CD14-positive monocyte (primary cell): ENCODE measurements around the gene PDZD7. TPM values are rescaled to one million over a fixed set of nuclear protein-coding genes. Genes with fewer than 3 reads are reported as not detected.

ENCODE experiments used
- DNase-seq, 3 donors: peaks; one replicate each; pipeline ENCODE4 v3.0.0-alpha.2; 2011 to 2022
- H2AFZ ChIP-seq: 2 replicates; pipeline ENCODE4 v1.6.0; 2012; ENCODE audit warnings: mild to moderate bottlenecking, low read depth, low read length, inconsistent platforms; ENCODE audit not compliant: insufficient read depth, poor library complexity, severe bottlenecking
- H3K27ac ChIP-seq, 2 donors: 1 replicate in 1 of 2; 2 replicates in 1 of 2; pipeline ENCODE4 v1.5.1; 2012 to 2013; ENCODE audit warnings: low read length in 2 of 2, control low read depth in 1 of 2, inconsistent platforms in 1 of 2, low read depth in 1 of 2, mild to moderate bottlenecking in 1 of 2
- H3K27me3 ChIP-seq, 2 donors: one replicate each; pipeline versions ENCODE4 v1.6.0 to v1.6.1; 2011 to 2013; ENCODE audit warnings: low read length in 2 of 2; ENCODE audit not compliant: control insufficient read depth in 2 of 2, insufficient read depth in 2 of 2
- H3K36me3 ChIP-seq, 2 donors: replicated peaks in 1 of 2; 1 replicate in 1 of 2; 2 replicates in 1 of 2; pipeline versions ENCODE4 v1.5.1 to v1.6.1; 2012 to 2013; ENCODE audit warnings: low read length in 2 of 2, control low read depth in 1 of 2, inconsistent platforms in 1 of 2, mild to moderate bottlenecking in 1 of 2; ENCODE audit not compliant: insufficient read depth in 2 of 2, control insufficient read depth in 1 of 2
- H3K4me1 ChIP-seq, 2 donors: 1 replicate in 1 of 2; 2 replicates in 1 of 2; pipeline versions ENCODE4 v1.5.1 to v1.6.1; 2012 to 2013; ENCODE audit warnings: low read length in 2 of 2, control low read depth in 1 of 2, inconsistent platforms in 1 of 2, mild to moderate bottlenecking in 1 of 2, moderate library complexity in 1 of 2; ENCODE audit not compliant: insufficient read depth in 2 of 2, control insufficient read depth in 1 of 2
- H3K4me2 ChIP-seq: replicated peaks from 2 replicates; pipeline ENCODE3; 2012; ENCODE audit warnings: low read length, moderate library complexity, mild to moderate bottlenecking; ENCODE audit not compliant: poor library complexity, severe bottlenecking; ENCODE audit errors: extremely low read depth
- H3K4me3 ChIP-seq, 3 experiments: fragments of 200-600 bp in 1 of 3; sonication (generic) in 1 of 3; replicated peaks in 1 of 3; 1 replicate in 2 of 3; 2 replicates in 1 of 3; pipeline ENCODE4 v1.5.1; 2011 to 2013; ENCODE audit warnings: low read length in 3 of 3, mild to moderate bottlenecking in 3 of 3, control low read depth in 2 of 3, low read depth in 2 of 3, inconsistent platforms in 1 of 3, moderate library complexity in 1 of 3
- H3K79me2 ChIP-seq: 2 replicates; pipeline ENCODE4 v1.6.0; 2012; ENCODE audit warnings: mild to moderate bottlenecking, control low read depth, inconsistent platforms, low read length, moderate library complexity; ENCODE audit not compliant: insufficient read depth
- H3K9ac ChIP-seq: 2 replicates; pipeline ENCODE4 v1.6.0; 2017; ENCODE audit warnings: low read length, mild to moderate bottlenecking; ENCODE audit not compliant: insufficient read depth, poor library complexity, severe bottlenecking
- H3K9me3 ChIP-seq, 2 donors: replicated peaks in 1 of 2; 1 replicate in 1 of 2; 2 replicates in 1 of 2; pipeline versions ENCODE4 v1.5.1 to v1.6.1; 2012 to 2013; ENCODE audit warnings: low read length in 2 of 2, control low read depth in 1 of 2; ENCODE audit not compliant: control insufficient read depth in 1 of 2, insufficient read depth in 1 of 2
- H4K20me1 ChIP-seq: 2 replicates; pipeline ENCODE4 v1.6.0; 2012; ENCODE audit warnings: mild to moderate bottlenecking, low read length, control low read depth, moderate library complexity; ENCODE audit not compliant: insufficient read depth
- H3K27ac Mint-ChIP-seq, 7 donors: one replicate each; pipeline ENCODE4 v1.8.0; 2020; ENCODE audit warnings: mild to moderate bottlenecking in 7 of 7, mixed read lengths in 7 of 7, moderate library complexity in 6 of 7, inconsistent platforms in 2 of 7
- H3K27me3 Mint-ChIP-seq, 3 donors: one replicate each; pipeline ENCODE4 v1.8.0; 2021 to 2022; ENCODE audit warnings: low read depth in 3 of 3, mild to moderate bottlenecking in 3 of 3, mixed read lengths in 3 of 3, moderate library complexity in 3 of 3, inconsistent platforms in 1 of 3
- H3K36me3 Mint-ChIP-seq, 2 donors: one replicate each; pipeline ENCODE4 v1.8.0; 2020; ENCODE audit warnings: mixed read lengths in 2 of 2, inconsistent platforms in 1 of 2, mild to moderate bottlenecking in 1 of 2
- H3K4me1 Mint-ChIP-seq: one replicate; pipeline ENCODE4 v1.8.0; 2020; ENCODE audit warnings: mild to moderate bottlenecking, mixed read lengths
- H3K4me3 Mint-ChIP-seq, 2 donors: one replicate each; pipeline ENCODE4 v1.8.0; 2020; ENCODE audit warnings: mild to moderate bottlenecking in 2 of 2, mixed read lengths in 2 of 2, moderate library complexity in 1 of 2
- H3K9me3 Mint-ChIP-seq, 7 donors: one replicate each; pipeline ENCODE4 v1.8.0; 2020 to 2022; ENCODE audit warnings: mixed read lengths in 7 of 7, mild to moderate bottlenecking in 6 of 7, moderate library complexity in 6 of 7, inconsistent platforms in 2 of 7
- CTCF ChIP-seq: fragments of 200-600 bp; IDR thresholded peaks from one replicate; pipeline ENCODE4 v1.8.0; 2022; ENCODE audit warnings: antibody characterized with exemption, mild to moderate bottlenecking
- whole genome bisulfite sequencing: methylation state at CpG from one replicate; pipeline ENCODE4 v1.1.5; 2013; ENCODE audit warnings: missing lambda C conversion rate; ENCODE audit not compliant: insufficient coverage; 5-methylcytosine and 5-hydroxymethylcytosine counted together
- intact Hi-C, 2 donors: fragments of 100-400 bp; cut with micrococcal nuclease; formaldehyde crosslinking; loops; one replicate each; pipeline versions ENCODE4 v1.15.0 to v1.15.1; 2023
- polyA plus RNA-seq, 3 donors: library from polyadenylated mRNA; depleted of rRNA in 1 of 3; unstranded in 2 of 3; stranded (reverse) in 1 of 3; fragments of 300-500 nt in 2 of 3; fragments of >200 nt in 1 of 3; fragmentation: Illumina TruSeq in 2 of 3; gene quantifications; 1 replicate in 2 of 3; 2 replicates in 1 of 3; pipeline ENCODE4 v1.2.3, GENCODE V29; 2012 to 2021

PDZD7 gene
- polyA plus RNA-seq, 3 donors: 0.73 TPM; not detected in 2

- peaks cover 0 to 3% (median 0%) of the 10 kb centered on the region in 7 donors for H3K9me3 Mint-ChIP-seq
- no peaks in the 10 kb centered on the region for H3K9me3 ChIP-seq
- peaks cover 11 to 13% of the 10 kb centered on the region in 2 donors for H3K4me1 ChIP-seq
- no peak for TF ChIP-seq CTCF
- peaks cover 16 to 26% (median 22%) of the 10 kb centered on the region in 3 donors for H3K27me3 Mint-ChIP-seq
- no peaks in the 10 kb centered on the region for H3K79me2 ChIP-seq
- peak overlapping the region in 1 of 2 donors; percentile 20 for H3K4me3 Mint-ChIP-seq
- peak overlapping the region in 1 of 7 donors; percentile 7 for H3K27ac Mint-ChIP-seq
- no peak overlapping the region for H3K4me3 ChIP-seq
- H3K4me2 ChIP-seq: no peak overlapping the region
- no peaks in the 10 kb centered on the region for H4K20me1 ChIP-seq
- H3K36me3 Mint-ChIP-seq: peaks cover 0 to 3% of the 10 kb centered on the region in 2 donors
- peaks cover 7 to 13% of the 10 kb centered on the region in 2 donors for H3K27me3 ChIP-seq
- no peak overlapping the region for H3K9ac ChIP-seq
- WGBS: 100% methylated on average over 4 of the region's 6 CpGs
- no peaks in the 10 kb centered on the region for H3K36me3 ChIP-seq
- H3K27ac ChIP-seq: no peak overlapping the region
- no peak overlapping the region for H2AFZ ChIP-seq
- no peak for DNase-seq
- peaks cover 13% of the 10 kb centered on the region for H3K4me1 Mint-ChIP-seq
- intact Hi-C loops: no loop called here
Observed at GRCh38 chr10:100972904-100973535, 57.9 kb downstream of the PDZD7 start.

GRCh38 chr10:100972115-100972903 is 58.6 kb downstream of the PDZD7 start:
- intact Hi-C loops: no loop called here
- Mint-ChIP-seq H3K4me1 (peaks cover 13% of the 10 kb centered on the region), H3K27me3 (peaks cover 16 to 26% (median 22%) of the 10 kb centered on the region in 3 donors), H3K4me3 (peak overlapping the region in 1 of 2 donors; percentile 20), H3K27ac (no peak overlapping the region), H3K36me3 (peaks cover 0 to 5% of the 10 kb centered on the region in 2 donors), H3K9me3 (peaks cover 0 to 3% (median 0%) of the 10 kb centered on the region in 7 donors)
- Histone ChIP-seq H3K4me3 (no peak overlapping the region), H3K9me3 (no peaks in the 10 kb centered on the region), H2AFZ (no peak overlapping the region), H3K27me3 (peaks cover 7 to 13% of the 10 kb centered on the region in 2 donors), H3K27ac (no peak overlapping the region), H4K20me1 (no peaks in the 10 kb centered on the region), H3K9ac (no peak overlapping the region), H3K79me2 (no peaks in the 10 kb centered on the region), H3K36me3 (no peaks in the 10 kb centered on the region), H3K4me1 (peaks cover 11 to 13% of the 10 kb centered on the region in 2 donors), H3K4me2 (no peak overlapping the region)
- TF ChIP-seq CTCF: no peak
- 92% methylated on average over 13 of the region's 13 CpGs for WGBS
- no peak for DNase-seq
